ENCODE data around the gene PLN.

Gene PLN

GRCh38 chr6:118542184-118542952 is 5.7 kb upstream of the PLN start:
- DNase-seq = no peak

DNA sequence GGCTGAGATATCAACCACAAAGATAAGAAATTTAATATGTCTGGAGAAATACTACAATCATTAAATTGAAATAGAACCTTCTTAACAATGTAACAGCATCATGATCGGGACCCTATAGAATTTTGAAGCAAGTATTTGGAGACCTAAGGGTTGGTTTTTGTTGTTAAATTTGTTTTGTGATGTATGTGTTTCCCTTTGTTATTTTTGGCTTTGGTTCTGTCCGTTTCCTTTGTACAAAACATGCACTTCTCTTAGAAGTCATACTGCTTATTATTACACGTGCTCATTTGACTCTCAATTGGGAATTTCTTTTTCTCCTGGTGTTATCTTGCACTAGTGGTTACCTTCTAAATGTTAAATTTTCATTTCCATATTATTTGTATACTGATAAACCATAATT is 4.0 kb upstream of the PLN start:
- DNase-seq = no peak

GRCh38 chr6:118546164-118546879 is 1.8 kb upstream of the PLN start:
- no peak for DNase-seq

GRCh38 chr6:118546880-118547218 is 1.2 kb upstream of the PLN start:
- no peak for DNase-seq

DNA sequence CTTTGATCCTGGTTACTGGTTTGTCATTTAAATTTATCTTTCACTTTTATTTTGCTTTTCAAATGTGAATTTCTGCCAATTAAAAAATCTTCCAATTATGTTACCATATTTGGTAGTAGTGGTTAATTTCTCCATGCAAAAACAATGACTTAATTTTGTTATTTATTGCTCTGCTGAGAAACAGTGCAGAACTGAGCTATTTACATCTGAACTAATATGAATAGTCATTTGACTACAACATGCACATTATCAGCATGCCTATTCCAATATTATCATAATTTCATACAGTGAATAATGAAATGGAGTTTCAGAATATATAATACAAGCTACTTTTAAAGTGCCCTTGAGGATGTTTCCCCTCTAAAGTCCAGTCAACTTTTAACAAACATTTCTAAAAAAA is 517 bp downstream of the PLN start:
- no peak for DNase-seq

DNA sequence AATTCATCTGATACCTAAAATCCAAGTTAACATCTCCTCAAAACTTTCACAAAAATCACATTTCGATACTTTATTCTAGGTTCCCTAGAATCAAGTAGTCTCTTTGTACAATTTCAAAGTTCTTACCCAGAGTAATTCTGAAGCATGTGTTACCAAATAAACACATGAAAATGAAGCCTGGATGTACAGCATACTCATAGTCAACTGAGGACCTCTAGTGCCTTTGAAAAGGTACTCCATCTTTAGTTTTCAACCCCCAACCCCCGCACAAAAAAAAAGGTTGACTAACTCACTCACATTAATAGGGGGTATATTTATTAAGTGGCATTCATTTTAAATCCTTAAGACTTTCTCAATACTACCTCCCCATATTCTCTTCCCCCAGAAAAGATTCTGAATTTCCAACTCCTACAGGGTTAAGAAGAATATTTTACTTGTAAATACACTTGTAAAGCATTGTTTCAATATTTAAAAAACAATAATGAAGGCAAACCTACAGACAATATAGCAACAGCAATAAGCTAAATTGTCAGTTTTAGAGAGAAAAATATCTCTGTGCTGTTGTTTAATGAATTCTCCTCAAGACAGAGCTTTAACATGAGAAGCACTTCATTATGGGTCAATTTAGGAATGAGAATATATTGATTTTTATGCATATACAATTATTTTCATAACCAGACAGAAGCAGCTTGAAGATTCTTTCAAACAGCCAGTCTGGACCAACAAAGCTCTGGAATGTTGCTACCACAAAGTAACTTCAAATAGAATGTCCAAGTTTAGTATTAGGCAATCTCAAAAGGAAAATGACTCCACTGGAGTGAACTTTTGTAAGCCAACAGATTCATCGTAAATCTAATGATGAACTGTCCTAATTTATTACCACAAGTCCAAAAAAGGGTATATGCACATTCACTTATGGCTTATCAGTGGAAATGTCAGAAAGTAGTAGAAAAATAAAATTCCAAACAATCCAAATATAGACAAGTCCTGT is 3.3 kb downstream of the PLN start:
- peak; percentile 13 to 59 (median 37) for DNase-seq

DNA sequence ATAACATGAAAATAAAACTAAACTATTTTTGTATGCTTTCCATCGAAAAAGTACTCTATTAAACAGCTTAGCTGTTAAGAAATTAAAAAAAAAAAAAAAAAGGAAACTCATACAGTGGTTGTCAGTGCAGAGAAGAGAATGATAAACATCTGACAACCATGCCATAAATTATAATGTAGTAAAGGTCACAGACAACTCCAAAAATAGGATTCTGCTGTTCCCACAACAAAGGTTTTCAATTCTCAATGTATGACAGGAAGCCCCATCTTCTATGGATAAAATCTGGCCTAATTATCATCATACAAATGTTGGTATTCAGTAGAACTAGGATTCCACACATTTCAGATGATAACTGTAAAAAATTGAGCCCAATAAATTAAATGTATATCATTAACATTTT is 5.0 kb downstream of the PLN start:
- DNase-seq = no peak

- DNase-seq = no peak
These were observed 6.6 kb downstream of the PLN start for GRCh38 chr6:118554698-118555097.

- peak in 2 of 4 experiments; percentile 19 to 26 for DNase-seq
These were observed 10.5 kb downstream of the PLN start for GRCh38 chr6:118558464-118559217.

DNA sequence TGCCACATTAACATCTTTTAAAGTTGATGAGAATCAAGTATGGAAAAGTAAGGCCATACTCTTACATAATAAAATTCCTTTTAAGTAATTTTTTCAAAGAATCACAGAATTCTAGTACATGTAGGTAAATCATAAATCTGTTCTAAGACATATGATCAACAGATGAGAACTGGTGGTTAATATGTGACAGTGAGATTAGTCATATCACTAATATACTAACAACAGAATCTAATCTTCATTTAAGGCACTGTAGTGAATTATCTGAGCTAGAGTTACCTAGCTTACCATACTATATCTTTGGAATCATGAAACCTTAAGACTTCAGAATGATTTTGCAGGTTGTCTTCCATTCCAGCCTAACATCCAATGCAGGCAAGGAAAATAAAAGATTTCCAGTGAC is 11.6 kb downstream of the PLN start:
- DNase-seq = no peak

DNA sequence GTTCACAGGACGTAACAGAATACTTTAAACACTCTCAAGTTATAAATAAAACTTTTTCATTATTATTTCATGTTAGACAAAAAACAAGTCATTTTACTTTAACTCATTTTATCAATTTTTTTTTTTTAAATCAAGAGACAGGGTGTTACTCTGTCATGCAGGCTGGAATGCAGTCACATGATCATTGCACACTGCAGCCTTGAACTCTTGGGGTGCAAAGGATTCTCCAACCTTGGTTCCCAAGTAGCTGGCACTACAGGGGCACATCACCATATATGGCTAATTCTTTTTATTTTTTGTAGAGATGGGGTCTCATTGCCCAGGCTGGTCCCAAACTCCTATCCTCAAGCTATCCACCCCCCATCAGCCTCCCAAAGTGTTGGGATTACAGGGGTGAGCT is 14.2 kb downstream of the PLN start:
- no peak for DNase-seq

GRCh38 chr6:118562959-118563358 is 14.9 kb downstream of the PLN start:
- DNase-seq = no peak

- peak in 2 of 4 experiments; percentile 13 to 17 for DNase-seq
These were observed 17.3 kb downstream of the PLN start for GRCh38 chr6:118565311-118565960.

DNA sequence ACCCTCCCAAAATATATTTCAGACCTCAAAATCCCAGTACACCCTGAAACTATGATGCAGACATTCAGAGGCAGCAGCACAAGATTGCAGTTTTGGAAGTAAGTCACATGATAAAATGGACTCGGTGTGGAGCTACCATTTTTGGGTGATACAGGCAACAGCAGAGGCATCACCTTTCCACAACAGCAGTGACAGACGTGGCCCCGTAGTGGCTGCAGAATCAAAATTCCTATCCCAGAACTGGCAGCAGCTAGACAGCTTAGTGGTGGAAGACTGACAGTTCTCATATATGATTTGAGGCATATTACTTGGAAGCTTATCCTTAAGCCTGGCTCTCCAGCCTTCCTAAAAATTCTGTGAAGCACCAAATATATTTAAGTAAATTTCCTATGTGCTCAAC is 19.9 kb downstream of the PLN start:
- DNase-seq = no peak

- no peak for DNase-seq
These were observed 21.4 kb downstream of the PLN start for GRCh38 chr6:118569498-118569897.

DNA sequence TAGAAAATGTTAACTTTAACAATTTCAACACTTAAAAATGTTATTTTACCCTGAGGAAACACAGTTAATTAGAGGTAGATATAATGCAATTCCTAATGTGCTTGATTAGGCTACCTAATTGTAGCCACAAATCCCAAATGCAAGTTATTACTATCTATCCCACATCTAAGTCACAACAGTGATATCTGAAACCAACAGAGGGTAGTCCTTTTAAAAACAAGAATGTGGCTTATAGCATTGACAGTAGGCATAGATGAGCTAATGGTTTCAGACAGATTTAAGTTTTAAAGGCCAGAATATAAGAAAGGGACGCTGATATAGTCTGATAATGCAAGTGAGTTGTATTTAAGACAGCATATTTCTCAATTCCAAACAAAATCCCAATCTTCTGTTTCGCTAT is 23.0 kb downstream of the PLN start:
- DNase-seq = no peak

- DNase-seq = peak in 1 of 4 experiments; percentile 17
These were observed 26.2 kb downstream of the PLN start for GRCh38 chr6:118574051-118574865.

DNA sequence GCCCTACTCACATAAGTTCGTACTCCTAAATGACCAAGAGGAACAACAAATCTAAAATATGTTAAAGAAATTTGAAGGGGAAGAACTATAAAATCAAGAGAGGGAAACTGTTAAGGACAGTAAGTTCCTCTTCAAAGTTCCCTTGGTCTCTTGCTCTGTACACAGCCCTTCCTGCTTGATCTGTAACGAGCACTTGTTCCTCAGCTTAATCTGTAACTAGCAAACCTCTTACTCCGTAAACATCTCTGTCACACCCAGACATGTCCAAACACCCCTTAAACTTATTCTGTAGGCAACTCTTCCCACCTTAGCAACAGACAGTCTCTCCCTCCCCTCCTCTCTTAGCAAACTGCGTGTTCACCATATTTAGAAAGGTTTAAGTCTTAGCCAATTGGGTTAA is 29.9 kb downstream of the PLN start:
- peak in 2 of 4 experiments; percentile 3 to 36 for DNase-seq

- DNase-seq = peak in 1 of 4 experiments; percentile 16
These were observed 30.5 kb downstream of the PLN start for GRCh38 chr6:118578617-118579016.

DNA sequence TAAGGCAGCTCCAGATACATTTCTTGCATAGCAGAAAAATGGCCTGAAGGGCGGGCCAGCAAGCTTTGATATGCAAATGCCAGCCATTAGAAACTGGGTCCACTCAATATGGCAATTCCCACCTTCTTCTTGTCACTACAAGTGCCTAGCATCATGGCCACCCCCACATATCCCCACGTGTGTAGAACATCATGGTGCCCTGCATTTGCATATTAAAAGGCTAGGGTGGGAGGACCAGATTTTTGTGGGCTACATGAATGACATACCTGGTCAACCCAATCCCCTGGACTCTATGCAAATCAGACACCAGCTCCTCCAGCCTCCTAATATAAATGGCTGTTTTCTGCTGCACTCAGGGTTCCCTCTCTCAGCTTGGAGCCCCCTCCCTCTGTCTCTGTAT is 31.7 kb downstream of the PLN start:
- no peak for DNase-seq
